CD4-positive, alpha-beta T cell treated with Interleukin-10 for 1 hour (primary cell): ENCODE results near the gene CMYA5.

Experiments
- DNase-seq: peaks from one replicate; pipeline ENCODE4 v3.0.0-alpha.2; 2020

The CMYA5 gene

DNA sequence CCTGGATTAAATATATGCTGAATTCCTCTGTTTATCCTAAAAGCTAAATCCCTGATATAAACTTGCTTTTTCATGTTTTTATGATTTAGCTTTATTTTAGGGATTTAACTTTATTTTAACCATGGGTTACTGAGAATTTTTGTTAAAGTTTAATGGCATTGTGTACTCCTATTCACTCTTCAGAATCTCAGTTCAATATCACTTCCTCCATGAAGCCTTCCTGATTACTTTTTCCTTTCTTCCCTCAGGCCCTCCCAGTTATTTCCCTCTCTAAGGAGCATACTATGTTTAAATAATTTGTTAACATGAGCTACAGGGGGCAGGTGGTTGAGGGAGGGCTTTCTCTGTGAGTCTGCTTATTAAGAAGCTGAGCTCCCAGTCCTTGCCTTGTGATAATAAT, 151.5 kb downstream of the CMYA5 start:
- DNase-seq, result no peak

DNA sequence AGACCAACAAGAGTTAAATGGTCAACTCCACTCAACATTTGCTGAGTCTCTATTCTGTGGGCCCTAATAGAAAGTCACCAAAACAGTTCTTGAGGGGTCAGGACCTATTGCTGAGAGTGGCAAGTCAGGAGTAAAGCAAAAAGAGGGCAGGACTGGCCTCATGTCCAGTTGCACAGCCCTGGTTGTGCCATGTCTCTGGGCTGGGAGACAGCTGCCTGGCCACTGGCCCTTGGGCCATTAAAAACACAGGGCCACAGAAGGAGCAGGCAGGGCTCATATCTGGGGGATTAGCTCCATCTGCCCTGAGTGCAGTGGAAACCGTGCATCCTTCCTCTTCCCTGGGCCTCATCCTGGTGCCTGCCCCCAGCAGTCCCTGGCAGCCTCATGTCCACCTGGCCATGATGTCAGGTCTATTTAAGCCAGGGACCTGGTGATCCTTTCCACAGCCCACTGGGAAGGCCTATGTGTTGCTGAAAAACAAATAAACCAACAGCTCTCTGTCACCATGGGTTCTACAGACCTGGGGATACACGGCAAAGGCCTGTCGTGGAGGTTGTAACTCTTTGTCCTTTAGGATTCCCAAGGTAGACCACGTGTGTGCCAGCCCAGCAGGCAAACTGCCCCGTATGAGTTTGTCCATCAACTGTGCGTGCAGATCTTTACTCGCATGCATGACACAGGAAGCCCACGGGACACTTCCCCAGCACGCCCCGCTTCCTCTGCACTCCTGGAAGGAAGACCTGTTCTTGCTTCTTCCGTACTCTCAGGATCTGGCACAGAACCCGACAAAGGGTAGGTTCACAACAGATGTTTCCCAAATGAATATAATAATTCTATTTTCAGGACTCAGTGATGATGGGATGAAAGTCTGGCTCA, 152.6 kb downstream of the CMYA5 start:
- no peak for DNase-seq

DNA sequence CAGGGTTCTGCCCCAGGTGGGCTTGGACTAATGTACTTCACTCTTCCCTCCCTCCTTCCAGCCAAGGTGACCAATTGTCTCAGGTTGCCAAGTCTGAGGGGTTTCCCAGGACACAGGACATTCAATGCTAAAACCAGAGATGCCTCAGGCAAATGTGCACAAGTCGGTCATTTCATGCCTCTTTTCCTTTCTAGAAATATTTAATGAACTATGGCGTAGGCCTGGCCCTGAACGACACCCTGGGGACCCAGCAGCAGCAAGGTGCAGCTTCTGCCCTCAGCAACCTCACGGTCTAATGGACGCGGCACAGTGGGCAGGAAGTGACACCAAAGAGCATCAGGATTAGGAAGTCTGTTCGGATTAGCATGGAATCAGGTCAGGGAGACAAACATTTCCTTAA, 153.4 kb downstream of the CMYA5 start:
- DNase-seq, result no peak

DNA sequence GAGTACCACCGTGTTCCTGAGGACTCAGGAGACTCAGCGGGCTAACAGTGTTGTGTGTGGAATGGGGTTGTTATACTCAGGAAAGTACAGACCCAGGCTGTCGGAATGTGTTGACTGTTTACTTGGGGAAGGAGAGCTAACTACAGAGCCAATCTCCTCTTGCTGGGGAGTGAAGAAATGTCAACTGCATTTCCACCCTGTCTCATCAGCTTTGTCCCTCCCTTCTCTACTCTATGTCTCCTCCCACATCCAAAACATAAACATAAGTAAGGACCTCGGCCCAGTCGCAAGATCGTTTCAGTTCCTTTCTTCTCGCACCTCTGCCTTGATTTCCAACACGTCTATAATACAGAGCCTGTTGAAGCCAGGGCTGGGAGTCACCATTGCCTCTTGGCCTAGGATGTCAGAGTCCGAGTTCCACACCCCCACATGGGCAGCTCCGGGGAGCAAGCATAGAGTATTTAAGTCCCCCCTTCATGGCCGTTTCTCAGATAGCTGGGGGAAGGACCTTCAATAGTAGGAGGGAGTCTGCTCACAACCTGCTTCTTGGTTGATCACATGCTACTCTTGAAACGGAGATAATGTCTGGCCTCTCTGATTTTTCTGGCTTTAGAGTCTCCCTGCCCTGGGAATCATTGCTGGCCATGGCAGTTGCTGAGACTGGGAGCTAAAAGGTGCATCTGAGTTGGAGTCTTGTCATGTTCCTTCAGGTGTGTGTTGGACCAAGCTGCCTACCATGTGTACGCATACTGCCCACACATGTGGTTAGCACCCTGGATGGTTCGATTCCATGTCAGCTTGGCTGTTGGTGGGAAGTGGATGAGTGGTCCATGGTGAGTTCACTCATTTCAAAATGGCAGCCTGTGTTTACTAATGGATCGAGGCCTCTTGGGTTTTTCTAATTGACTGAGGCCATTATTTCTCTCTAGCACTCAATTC, 154.1 kb downstream of the CMYA5 start:
- DNase-seq, result no peak

DNA sequence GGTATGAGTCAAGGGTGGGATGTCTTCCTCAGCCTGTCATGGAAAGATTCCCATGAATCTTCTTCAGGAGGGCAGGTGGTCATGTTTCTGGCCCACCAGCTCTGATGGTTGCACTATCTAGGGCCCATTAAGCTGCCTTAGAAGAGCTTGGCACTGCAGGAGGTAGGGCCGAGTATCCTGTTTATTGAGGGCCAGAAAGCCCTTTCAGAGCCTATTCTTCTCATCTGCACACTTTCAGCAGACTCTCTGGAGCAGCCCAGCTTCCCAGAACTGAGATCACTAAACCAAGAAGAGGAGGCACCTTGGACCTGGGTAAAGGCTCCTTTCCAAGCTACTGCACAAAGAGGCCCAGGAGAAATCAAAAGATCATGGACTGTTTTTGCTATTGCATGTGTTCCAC, 154.9 kb downstream of the CMYA5 start:
- no peak for DNase-seq

DNA sequence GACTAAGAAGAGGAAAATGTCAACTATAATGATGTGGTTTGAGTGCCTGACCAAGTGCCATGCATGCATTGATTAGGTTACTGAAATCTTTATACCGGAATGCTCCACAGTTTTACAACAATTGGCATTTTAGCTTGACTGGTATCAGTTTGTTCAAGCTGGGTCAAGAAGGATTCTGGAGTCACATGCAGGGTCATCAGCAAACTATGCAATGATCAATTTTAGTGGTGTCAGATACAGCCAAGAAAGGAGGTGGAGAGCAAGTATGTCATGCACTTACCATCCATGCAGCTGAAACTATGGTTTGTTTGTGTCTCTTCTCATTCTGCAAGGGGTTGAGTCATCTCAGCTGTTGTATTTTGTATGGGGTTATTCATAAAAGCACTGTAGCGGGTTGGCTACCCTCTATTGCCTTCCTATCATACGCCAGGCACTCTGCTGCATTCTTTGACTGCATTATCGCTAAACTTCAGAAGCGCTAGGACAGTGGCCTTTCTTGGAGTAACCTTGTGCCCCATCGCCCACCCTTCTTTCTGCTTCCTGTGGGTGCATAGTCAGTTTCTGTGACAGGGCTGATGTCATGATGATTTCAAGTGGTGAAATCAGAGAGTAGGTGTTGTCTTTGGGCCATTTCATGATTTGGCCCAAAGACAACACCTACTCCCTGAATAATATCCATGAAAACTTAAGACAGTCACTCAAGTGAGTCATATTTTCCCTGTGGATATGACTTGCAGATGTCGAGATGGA, 156.0 kb downstream of the CMYA5 start:
- DNase-seq, result no peak

DNA sequence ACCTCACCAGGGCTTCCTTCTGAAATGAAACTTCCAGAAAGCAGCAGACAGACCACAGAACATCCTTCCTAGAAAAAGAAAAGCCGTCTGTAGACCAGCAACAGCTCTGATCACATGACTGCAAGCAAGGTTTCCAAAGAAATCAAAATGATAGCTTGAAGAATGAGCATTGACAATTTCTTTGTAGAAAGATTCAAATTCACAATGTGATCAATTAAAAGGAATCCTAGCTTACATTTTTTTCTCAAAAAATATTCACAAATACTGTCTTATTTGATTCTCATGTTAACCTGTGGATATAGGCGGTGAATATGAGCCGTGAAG, 156.5 kb downstream of the CMYA5 start:
- no peak for DNase-seq

DNA sequence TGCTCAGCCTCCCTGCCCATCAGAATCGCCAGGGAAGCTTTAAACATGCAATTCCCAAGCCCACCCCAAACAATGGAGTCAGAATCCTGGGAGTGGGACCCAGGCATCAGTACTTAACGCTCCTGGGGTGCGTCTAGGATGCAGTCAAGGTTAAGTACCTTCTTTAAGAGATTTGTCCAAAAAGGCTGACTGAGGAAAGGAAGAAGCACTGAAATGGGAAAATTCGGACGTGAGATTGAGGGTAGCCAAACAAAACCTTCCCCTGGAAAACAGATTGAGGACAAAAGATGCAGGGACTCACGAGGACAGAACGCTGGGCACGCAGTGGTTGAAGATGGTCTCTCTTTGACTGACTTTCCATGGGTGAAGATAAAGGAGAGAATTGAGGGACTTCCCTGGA, 157.9 kb downstream of the CMYA5 start:
- no peak for DNase-seq

DNA sequence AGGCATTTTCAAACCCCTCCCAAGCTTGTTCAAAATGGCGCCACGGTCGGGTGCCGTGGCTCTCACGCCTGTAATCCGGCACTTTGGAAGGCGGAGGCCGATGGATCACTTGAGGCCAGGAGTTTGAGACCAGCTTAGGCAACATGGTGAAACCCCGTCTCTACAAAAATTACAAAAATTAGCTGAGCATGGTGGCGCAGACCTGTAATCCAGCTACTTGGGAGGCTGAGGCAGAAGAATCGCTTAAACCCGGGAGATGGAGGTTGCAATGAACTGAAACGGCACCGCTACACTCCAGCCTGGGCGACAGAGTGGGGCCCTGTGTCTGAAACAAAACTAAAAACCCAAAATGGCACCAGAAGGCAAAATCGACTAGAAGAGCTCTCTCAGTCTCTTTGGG, 159.4 kb downstream of the CMYA5 start:
- no peak for DNase-seq
